Dermis microvascular lymphatic vessel endothelial cell (primary cell): ENCODE data around the gene FOXL2. TPM values are rescaled to one million over a fixed set of nuclear protein-coding genes. Genes with fewer than 3 reads are reported as not detected.

ENCODE experiments used
- total RNA-seq: library from RNA; depleted of rRNA; stranded (reverse); fragments of >200 nt; gene quantifications from 2 replicates; pipeline ENCODE4 v1.2.1, GENCODE V29; 2014

Gene FOXL2
- total RNA-seq, 1 donor from 2014 or later, result under 0.01 TPM

Other genes starting within 250 kb of the FOXL2 start
- gene PIK3CB, start 112.2 kb downstream of the FOXL2 start, total RNA-seq, result 12.3 and 14.4 TPM in 2 replicates
- gene FOXL2NB, start 80 bp upstream of the FOXL2 start, total RNA-seq, result under 0.01 TPM in 1 of 2 replicates, not detected in the other
- gene PRR23A, start 59.1 kb upstream of the FOXL2 start, total RNA-seq, result not detected in 2 replicates
- gene PRR23B, start 73.8 kb upstream of the FOXL2 start, total RNA-seq, result not detected in 2 replicates
- gene PRR23C, start 97.8 kb upstream of the FOXL2 start, total RNA-seq, result not detected in 2 replicates